T-helper 1 cell treated with Interleukin-12 subunit alpha and Interleukin-12 subunit beta and Interleukin-4 antibody, amounts not matched to agents 30 μg/mL and 1 μg/mL, for 36 hours (primary cell): ENCODE measurements around the gene UNC5A.

Source experiments
- H3K27ac Mint-ChIP-seq: one replicate; pipeline ENCODE4 v1.8.0; 2021; ENCODE audit warnings: mild to moderate bottlenecking, mixed read lengths
- H3K27me3 Mint-ChIP-seq: one replicate; pipeline ENCODE4 v1.8.0; 2021; ENCODE audit warnings: low read depth, mixed read lengths
- H3K36me3 Mint-ChIP-seq: one replicate; pipeline ENCODE4 v1.8.0; 2021; ENCODE audit warnings: low read depth, mixed read lengths
- H3K4me1 Mint-ChIP-seq: one replicate; pipeline ENCODE4 v1.8.0; 2021; ENCODE audit warnings: low read depth, mixed read lengths
- H3K4me3 Mint-ChIP-seq: one replicate; pipeline ENCODE4 v1.8.0; 2021; ENCODE audit warnings: mild to moderate bottlenecking, moderate library complexity, mixed read lengths
- H3K9me3 Mint-ChIP-seq: one replicate; pipeline ENCODE4 v1.8.0; 2021; ENCODE audit warnings: mixed read lengths

UNC5A gene

GRCh38 chr5:176881816-176882566 lies 71.6 kb downstream of the UNC5A start:
- Mint-ChIP-seq H3K4me1 (peaks cover 3% of the 10 kb centered on the region), H3K27ac (no peak overlapping the region), H3K27me3 (no peaks in the 10 kb centered on the region), H3K36me3 (no peaks in the 10 kb centered on the region), H3K9me3 (no peaks in the 10 kb centered on the region), H3K4me3 (no peak overlapping the region)

- no peak overlapping the region for H3K27ac Mint-ChIP-seq
- H3K9me3 Mint-ChIP-seq, result no peaks in the 10 kb centered on the region
- no peak overlapping the region for H3K4me3 Mint-ChIP-seq
- H3K36me3 Mint-ChIP-seq, result no peaks in the 10 kb centered on the region
- H3K27me3 Mint-ChIP-seq, result no peaks in the 10 kb centered on the region
- peaks cover 3% of the 10 kb centered on the region for H3K4me1 Mint-ChIP-seq
These were observed 72.2 kb downstream of the UNC5A start for GRCh38 chr5:176882567-176882903.

- Mint-ChIP-seq H3K27ac (no peak overlapping the region), H3K36me3 (no peaks in the 10 kb centered on the region), H3K9me3 (no peaks in the 10 kb centered on the region), H3K4me1 (peaks cover 3% of the 10 kb centered on the region), H3K4me3 (no peak overlapping the region), H3K27me3 (no peaks in the 10 kb centered on the region)
These were observed 73.6 kb downstream of the UNC5A start for GRCh38 chr5:176883700-176884570.

GRCh38 chr5:176884571-176884890 lies 74.2 kb downstream of the UNC5A start:
- Mint-ChIP-seq H3K4me3 (no peak overlapping the region), H3K27me3 (no peaks in the 10 kb centered on the region), H3K4me1 (peaks cover 3% of the 10 kb centered on the region), H3K36me3 (no peaks in the 10 kb centered on the region), H3K9me3 (no peaks in the 10 kb centered on the region), H3K27ac (no peak overlapping the region)

- Mint-ChIP-seq H3K4me1 (peaks cover 3% of the 10 kb centered on the region), H3K4me3 (no peak overlapping the region), H3K9me3 (no peaks in the 10 kb centered on the region), H3K27ac (no peak overlapping the region), H3K27me3 (no peaks in the 10 kb centered on the region), H3K36me3 (no peaks in the 10 kb centered on the region)
These were observed 76.2 kb downstream of the UNC5A start for GRCh38 chr5:176886336-176887251.

GRCh38 chr5:176887252-176887849 lies 77.0 kb downstream of the UNC5A start:
- no peak overlapping the region for H3K4me3 Mint-ChIP-seq
- H3K27me3 Mint-ChIP-seq, result no peaks in the 10 kb centered on the region
- no peaks in the 10 kb centered on the region for H3K9me3 Mint-ChIP-seq
- no peak overlapping the region for H3K27ac Mint-ChIP-seq
- no peaks in the 10 kb centered on the region for H3K36me3 Mint-ChIP-seq
- H3K4me1 Mint-ChIP-seq, result peaks cover 3% of the 10 kb centered on the region

GRCh38 chr5:176888016-176888864 lies 77.9 kb downstream of the UNC5A start:
- Mint-ChIP-seq H3K27me3 (no peaks in the 10 kb centered on the region), H3K36me3 (no peaks in the 10 kb centered on the region), H3K4me3 (no peak overlapping the region), H3K4me1 (peaks cover 3% of the 10 kb centered on the region), H3K27ac (no peak overlapping the region), H3K9me3 (no peaks in the 10 kb centered on the region)

GRCh38 chr5:176888865-176889165 lies 78.5 kb downstream of the UNC5A start:
- H3K27ac Mint-ChIP-seq, result no peak overlapping the region
- H3K4me1 Mint-ChIP-seq, result peaks cover 3% of the 10 kb centered on the region
- no peak overlapping the region for H3K4me3 Mint-ChIP-seq
- H3K36me3 Mint-ChIP-seq, result no peaks in the 10 kb centered on the region
- H3K27me3 Mint-ChIP-seq, result no peaks in the 10 kb centered on the region
- no peaks in the 10 kb centered on the region for H3K9me3 Mint-ChIP-seq

- Mint-ChIP-seq H3K4me3 (no peak overlapping the region), H3K36me3 (no peaks in the 10 kb centered on the region), H3K9me3 (no peaks in the 10 kb centered on the region), H3K27me3 (no peaks in the 10 kb centered on the region), H3K4me1 (peaks cover 3% of the 10 kb centered on the region), H3K27ac (no peak overlapping the region)
These were observed 79.2 kb downstream of the UNC5A start for GRCh38 chr5:176889321-176890280.

GRCh38 chr5:176890455-176891330 lies 80.3 kb downstream of the UNC5A start:
- H3K36me3 Mint-ChIP-seq, result no peaks in the 10 kb centered on the region

GRCh38 chr5:176891331-176891958 lies 81.1 kb downstream of the UNC5A start:
- H3K4me1 Mint-ChIP-seq, result peaks cover 4% of the 10 kb centered on the region
- no peaks in the 10 kb centered on the region for H3K9me3 Mint-ChIP-seq

More at GRCh38 chr5:176890455-176891330, 80.3 kb downstream of the UNC5A start:
- Mint-ChIP-seq H3K27ac (no peak overlapping the region), H3K4me1 (peaks cover 3% of the 10 kb centered on the region), H3K4me3 (no peak overlapping the region), H3K27me3 (no peaks in the 10 kb centered on the region), H3K9me3 (no peaks in the 10 kb centered on the region)

GRCh38 chr5:176892663-176893062 lies 82.3 kb downstream of the UNC5A start:
- Mint-ChIP-seq H3K27ac (no peak overlapping the region), H3K36me3 (no peaks in the 10 kb centered on the region), H3K4me1 (peaks cover 5% of the 10 kb centered on the region), H3K4me3 (no peak overlapping the region), H3K9me3 (no peaks in the 10 kb centered on the region), H3K27me3 (no peaks in the 10 kb centered on the region)

More at GRCh38 chr5:176891331-176891958, 81.1 kb downstream of the UNC5A start:
- no peaks in the 10 kb centered on the region for H3K27me3 Mint-ChIP-seq
- H3K36me3 Mint-ChIP-seq, result no peaks in the 10 kb centered on the region
- H3K4me3 Mint-ChIP-seq, result no peak overlapping the region
- H3K27ac Mint-ChIP-seq, result no peak overlapping the region
